ENCODE results near the gene CLIC4.

CLIC4 gene

DNA sequence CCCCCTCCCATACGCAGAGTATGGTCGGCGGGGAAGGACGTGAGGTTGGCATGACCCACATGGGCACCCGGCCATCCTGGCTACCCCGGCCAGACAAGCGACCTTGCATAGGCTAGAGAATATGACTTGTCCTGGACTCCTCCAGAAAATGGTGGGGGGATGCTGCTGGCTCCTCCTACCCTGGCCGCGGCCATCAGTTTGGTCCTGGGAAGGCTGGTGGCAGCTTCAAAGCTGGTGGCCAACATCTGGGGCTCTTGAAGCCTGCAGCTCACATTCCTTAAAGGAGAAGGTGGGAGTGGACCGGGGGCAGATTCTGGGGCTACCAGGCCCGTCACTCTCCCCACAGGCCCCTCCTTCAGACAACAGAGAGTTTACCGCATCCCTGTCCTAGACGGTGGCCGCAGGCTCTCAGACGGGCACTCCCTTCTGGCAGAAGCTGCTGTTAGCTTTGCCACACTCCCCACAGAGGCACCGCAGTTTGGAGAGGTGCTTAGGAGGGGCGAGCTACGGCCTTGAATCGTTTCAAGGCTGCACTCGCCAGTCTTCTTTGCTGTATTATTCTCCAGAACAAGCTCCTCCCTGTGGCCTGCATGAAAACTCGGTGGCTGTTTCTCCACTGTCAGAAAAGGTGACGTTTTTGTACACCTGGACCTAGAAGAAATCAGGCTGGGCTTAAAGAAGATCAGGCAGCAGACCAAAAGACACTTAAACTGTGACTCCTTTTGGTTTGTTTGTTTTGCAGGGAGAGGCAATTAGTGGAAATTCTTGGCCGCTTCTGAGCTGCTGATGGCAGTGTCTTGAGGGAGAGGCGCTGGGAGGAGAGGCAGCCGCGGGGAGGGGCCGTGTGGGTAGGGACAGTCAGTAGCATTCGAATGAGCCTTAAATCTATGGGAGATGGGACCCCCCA, 116.8 kb downstream of the CLIC4 start:
- TF ChIP-seq BACH2 (CRISPR knock-in tag; IDR thresholded peaks at IDR 0.05; ENCODE audit: borderline replicate concordance) (no peak), ZFP30 (CRISPR knock-in tag; IDR thresholded peaks at IDR 0.05) (no peak), GLIS3 (CRISPR knock-in tag; IDR thresholded peaks at IDR 0.05) (no peak), CSRNP3 (CRISPR knock-in tag; IDR thresholded peaks at IDR 0.05) (no peak)
- no peak for ATAC-seq

DNA sequence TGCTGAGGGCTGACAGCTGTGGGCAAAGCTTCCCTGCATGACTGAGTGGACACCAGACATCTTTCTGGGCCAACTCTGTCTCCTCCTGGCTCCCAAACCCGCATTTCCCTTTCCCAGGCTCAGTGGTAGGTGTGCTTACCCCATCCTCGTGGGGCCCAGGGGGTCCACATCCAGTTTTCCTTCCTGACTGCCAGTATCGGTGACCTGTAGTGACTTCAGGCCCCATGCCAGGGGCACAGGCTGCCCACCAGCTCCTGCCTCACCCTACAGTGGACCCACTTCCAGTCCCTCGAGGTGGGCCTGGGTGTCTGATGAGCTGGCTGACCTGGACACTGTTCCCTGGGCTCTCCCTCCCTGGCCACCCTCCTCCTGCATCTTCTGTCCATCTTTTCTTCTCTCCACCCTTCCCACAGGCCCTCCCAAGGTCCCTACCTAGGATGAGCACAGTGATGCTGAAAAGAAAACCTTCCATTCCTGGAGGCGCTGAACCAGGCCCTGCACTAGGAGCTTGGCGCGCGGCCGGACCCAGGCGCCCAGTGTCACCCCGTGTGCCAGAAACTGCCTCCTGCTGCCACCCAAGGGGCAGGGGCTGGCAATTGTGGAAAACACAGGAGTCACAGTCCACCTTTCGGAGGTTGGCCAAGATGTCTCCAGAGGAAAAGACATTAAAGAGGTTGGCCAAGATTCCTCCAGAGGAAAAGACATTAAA, 117.7 kb downstream of the CLIC4 start:
- ATAC-seq: no peak
- no peak for TF ChIP-seq POU6F1 (CRISPR knock-in tag; IDR thresholded peaks at IDR 0.05; ENCODE audit: borderline replicate concordance, low read depth)
- no peak for TF ChIP-seq CSRNP3 (CRISPR knock-in tag; IDR thresholded peaks at IDR 0.05)
- TF ChIP-seq RARB (CRISPR knock-in tag; IDR thresholded peaks at IDR 0.05): no peak

GRCh38 chr1:24864370-24864777, 119.1 kb downstream of the CLIC4 start:
- ATAC-seq: no peak
- TF ChIP-seq POU6F1 (CRISPR knock-in tag; IDR thresholded peaks at IDR 0.05; ENCODE audit: borderline replicate concordance, low read depth): no peak
- TF ChIP-seq GLIS3 (CRISPR knock-in tag; IDR thresholded peaks at IDR 0.05): no peak
- TF ChIP-seq ZNF70 (CRISPR knock-in tag; IDR thresholded peaks at IDR 0.05): no peak
- TF ChIP-seq CSDC2 (CRISPR knock-in tag; IDR thresholded peaks at IDR 0.05): no peak
- TF ChIP-seq ESRRG (CRISPR knock-in tag; IDR thresholded peaks at IDR 0.05): no peak
- TF ChIP-seq OSR1 (CRISPR knock-in tag; IDR thresholded peaks at IDR 0.05): no peak
- no peak for TF ChIP-seq ZC3H10 (CRISPR knock-in tag; IDR thresholded peaks at IDR 0.05)
- no peak for TF ChIP-seq RARB (CRISPR knock-in tag; IDR thresholded peaks at IDR 0.05)
- no peak for TF ChIP-seq ZNF565 (CRISPR knock-in tag; conservative IDR thresholded peaks at IDR 0.05; ENCODE audit: low read depth)
- TF ChIP-seq TCF4 (CRISPR knock-in tag; IDR thresholded peaks at IDR 0.05; ENCODE audit: borderline replicate concordance): no peak
- TF ChIP-seq, protein P1, sequence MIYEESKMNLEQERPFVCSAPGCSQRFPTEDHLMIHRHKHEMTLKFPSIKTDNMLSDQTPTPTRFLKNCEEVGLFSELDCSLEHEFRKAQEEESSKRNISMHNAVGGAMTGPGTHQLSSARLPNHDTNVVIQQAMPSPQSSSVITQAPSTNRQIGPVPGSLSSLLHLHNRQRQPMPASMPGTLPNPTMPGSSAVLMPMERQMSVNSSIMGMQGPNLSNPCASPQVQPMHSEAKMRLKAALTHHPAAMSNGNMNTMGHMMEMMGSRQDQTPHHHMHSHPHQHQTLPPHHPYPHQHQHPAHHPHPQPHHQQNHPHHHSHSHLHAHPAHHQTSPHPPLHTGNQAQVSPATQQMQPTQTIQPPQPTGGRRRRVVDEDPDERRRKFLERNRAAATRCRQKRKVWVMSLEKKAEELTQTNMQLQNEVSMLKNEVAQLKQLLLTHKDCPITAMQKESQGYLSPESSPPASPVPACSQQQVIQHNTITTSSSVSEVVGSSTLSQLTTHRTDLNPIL (CRISPR knock-in tag; IDR thresholded peaks at IDR 0.05; ENCODE audit: low read depth): no peak
- no peak for TF ChIP-seq CSRNP3 (CRISPR knock-in tag; IDR thresholded peaks at IDR 0.05)
- TF ChIP-seq TSHZ2 (CRISPR knock-in tag; IDR thresholded peaks at IDR 0.05): no peak
